Measurements from ENCODE around the gene KCNJ9. TPM values are rescaled to one million over a fixed set of nuclear protein-coding genes. Genes with fewer than 3 reads are reported as not detected.

Gene KCNJ9
- total RNA-seq, 1 experiment from 2014 or later = 0.05 TPM

DNA sequence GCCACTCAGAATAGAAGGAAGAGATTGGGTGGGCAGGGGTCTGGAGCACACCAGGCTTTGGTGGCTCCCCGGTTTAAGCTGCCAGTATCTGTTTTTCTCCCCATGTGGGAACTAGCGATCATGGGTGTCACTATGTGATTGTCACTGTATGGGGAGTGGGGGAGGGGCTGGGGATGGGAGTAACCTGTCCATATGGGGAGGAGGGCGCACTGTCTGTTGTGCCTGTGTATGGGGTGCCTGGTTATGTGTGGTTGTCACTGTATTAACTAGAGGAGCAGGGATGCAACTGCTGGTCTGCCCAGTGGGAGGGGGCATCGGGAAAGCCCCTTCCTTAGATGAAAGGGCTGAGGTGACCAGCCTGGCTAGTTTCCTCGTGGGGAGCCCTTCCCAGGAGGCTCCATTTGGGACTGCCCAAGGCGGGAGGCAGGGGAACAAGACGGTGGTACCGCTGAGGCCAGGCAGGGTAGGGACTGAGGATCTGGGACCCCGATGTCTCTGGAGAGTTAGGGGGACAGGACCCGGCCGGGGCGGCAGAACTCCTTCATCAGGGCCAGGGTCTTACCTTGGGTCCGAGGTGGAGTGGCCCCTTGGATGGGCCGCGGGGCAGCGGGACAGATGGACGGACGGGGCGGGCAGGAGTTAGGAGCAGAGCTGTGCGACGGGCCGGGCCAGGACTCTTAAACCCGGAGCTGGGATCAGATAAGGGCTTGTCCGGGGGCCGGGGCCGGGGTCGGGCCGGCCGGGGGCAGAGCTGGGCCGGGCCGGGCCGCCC lies 11.7 kb upstream of the KCNJ9 start, which contains the start of gene KCNJ10:
KCNJ10 (minus strand) TSS at position 701 of the 772 bp plus-strand sequence. CDS start 27,628 bp downstream, outside the sequence.
- peak; percentile 59 for ATAC-seq
- H3K4me2 ChIP-seq (ENCODE audit: low read length) = peak within 1 kb of the TSS; percentile 71
- DNase-seq (ENCODE audit: low read depth, low spot score) = no peak
- no peaks in the 10 kb centered on the region for H3K36me3 ChIP-seq (ENCODE audit: control insufficient read depth in 1 of 2, insufficient read depth in 2 of 2, low read length in 2 of 2)
- BruUV-seq (replicated peaks) = no TSS peak
- no peak within 1 kb of the TSS for H2AFZ ChIP-seq (ENCODE audit: low read depth, low read length, poor library complexity, severe bottlenecking)
- ChIA-PET POLR2A (interaction anchor here (0.6 kb wide), 1 partner anchor 10 kb away, joined by 3 read pairs; no protein-coding TSS in a partner anchor), CTCF (interaction anchor here (1.1 kb wide), 1 partner anchor 9 kb away, joined by 5 read pairs; no protein-coding TSS in a partner anchor), RAD21 (ENCODE audit: low non-redundant PET in 1 of 2, low total read pairs in 2 of 2, uncharacterized antibody in 2 of 2, unreplicated experiment in 2 of 2) (no interaction called here)
- no peaks in the 10 kb centered on the region for H3K9me3 ChIP-seq (ENCODE audit: control insufficient read depth in 1 of 2, insufficient read depth in 1 of 2, low read depth in 1 of 2, low read length in 2 of 2)
- TF ChIP-seq SP1 (IDR thresholded peaks at IDR 0.05; ENCODE audit: low read depth) (no peak), ELF1 (IDR thresholded peaks at IDR 0.05; ENCODE audit: borderline replicate concordance, low read depth) (no peak), JUND (IDR thresholded peaks at IDR 0.05) (no peak), EZH2 (IDR thresholded peaks at IDR 0.05) (no peak)
- TF ChIP-seq, protein P1, sequence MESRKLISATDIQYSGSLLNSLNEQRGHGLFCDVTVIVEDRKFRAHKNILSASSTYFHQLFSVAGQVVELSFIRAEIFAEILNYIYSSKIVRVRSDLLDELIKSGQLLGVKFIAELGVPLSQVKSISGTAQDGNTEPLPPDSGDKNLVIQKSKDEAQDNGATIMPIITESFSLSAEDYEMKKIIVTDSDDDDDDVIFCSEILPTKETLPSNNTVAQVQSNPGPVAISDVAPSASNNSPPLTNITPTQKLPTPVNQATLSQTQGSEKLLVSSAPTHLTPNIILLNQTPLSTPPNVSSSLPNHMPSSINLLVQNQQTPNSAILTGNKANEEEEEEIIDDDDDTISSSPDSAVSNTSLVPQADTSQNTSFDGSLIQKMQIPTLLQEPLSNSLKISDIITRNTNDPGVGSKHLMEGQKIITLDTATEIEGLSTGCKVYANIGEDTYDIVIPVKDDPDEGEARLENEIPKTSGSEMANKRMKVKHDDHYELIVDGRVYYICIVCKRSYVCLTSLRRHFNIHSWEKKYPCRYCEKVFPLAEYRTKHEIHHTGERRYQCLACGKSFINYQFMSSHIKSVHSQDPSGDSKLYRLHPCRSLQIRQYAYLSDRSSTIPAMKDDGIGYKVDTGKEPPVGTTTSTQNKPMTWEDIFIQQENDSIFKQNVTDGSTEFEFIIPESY (IDR thresholded peaks at IDR 0.05; ENCODE audit: extremely low read depth, insufficient replicate concordance, low read length) = no peak
- TF ChIP-seq, protein P2, sequence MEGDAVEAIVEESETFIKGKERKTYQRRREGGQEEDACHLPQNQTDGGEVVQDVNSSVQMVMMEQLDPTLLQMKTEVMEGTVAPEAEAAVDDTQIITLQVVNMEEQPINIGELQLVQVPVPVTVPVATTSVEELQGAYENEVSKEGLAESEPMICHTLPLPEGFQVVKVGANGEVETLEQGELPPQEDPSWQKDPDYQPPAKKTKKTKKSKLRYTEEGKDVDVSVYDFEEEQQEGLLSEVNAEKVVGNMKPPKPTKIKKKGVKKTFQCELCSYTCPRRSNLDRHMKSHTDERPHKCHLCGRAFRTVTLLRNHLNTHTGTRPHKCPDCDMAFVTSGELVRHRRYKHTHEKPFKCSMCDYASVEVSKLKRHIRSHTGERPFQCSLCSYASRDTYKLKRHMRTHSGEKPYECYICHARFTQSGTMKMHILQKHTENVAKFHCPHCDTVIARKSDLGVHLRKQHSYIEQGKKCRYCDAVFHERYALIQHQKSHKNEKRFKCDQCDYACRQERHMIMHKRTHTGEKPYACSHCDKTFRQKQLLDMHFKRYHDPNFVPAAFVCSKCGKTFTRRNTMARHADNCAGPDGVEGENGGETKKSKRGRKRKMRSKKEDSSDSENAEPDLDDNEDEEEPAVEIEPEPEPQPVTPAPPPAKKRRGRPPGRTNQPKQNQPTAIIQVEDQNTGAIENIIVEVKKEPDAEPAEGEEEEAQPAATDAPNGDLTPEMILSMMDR (IDR thresholded peaks at IDR 0.05 in 2 of 3, conservative IDR thresholded peaks at IDR 0.05 in 1 of 3; ENCODE audit: borderline replicate concordance in 1 of 3, insufficient read depth in 1 of 3, low read depth in 2 of 3, low read length in 2 of 3) = no peak
- H3K79me2 ChIP-seq (ENCODE audit: insufficient read depth, low read length) = no peaks in the 10 kb centered on the region
- no peaks in the 10 kb centered on the region for H3K27me3 ChIP-seq (ENCODE audit: insufficient read depth, low read length)
- no peaks in the 10 kb centered on the region for H3K9me2 ChIP-seq (ENCODE audit: insufficient read depth)
- no peaks in the 10 kb centered on the region for H4K20me1 ChIP-seq (ENCODE audit: insufficient read depth)
- no peak within 1 kb of the TSS for H3K27ac ChIP-seq (ENCODE audit: low read depth, low read length)
- no peak within 1 kb of the TSS for H3K9ac ChIP-seq (ENCODE audit: low read length)
- intact Hi-C loops (cut with micrococcal nuclease) = no loop called here
- H3K4me3 ChIP-seq (replicated peaks in 1 of 2; ENCODE audit: low read depth in 1 of 2, low read length in 2 of 2) = peak within 1 kb of the TSS; percentile 34 to 46
- H3K4me1 ChIP-seq (ENCODE audit: control insufficient read depth in 1 of 2, insufficient read depth in 2 of 2, low read length in 2 of 2) = peaks cover 0 to 13% of the 10 kb centered on the region in 2 experiments; a peak in 1 of 4 replicates
